Stimulated activated CD4-positive, alpha-beta T cell treated with anti-CD3 and anti-CD28 coated beads, Interleukin-1b, Interleukin-23, amount 100 ng/mL, for 4 hours (primary cell): ENCODE results near the gene KIF1A.

Experiments
- DNase-seq, 2 donors: peaks; one replicate each; pipeline ENCODE4 v3.0.0-alpha.2; 2020; ENCODE audit warnings: low read depth in 2 of 2

Gene KIF1A

DNA sequence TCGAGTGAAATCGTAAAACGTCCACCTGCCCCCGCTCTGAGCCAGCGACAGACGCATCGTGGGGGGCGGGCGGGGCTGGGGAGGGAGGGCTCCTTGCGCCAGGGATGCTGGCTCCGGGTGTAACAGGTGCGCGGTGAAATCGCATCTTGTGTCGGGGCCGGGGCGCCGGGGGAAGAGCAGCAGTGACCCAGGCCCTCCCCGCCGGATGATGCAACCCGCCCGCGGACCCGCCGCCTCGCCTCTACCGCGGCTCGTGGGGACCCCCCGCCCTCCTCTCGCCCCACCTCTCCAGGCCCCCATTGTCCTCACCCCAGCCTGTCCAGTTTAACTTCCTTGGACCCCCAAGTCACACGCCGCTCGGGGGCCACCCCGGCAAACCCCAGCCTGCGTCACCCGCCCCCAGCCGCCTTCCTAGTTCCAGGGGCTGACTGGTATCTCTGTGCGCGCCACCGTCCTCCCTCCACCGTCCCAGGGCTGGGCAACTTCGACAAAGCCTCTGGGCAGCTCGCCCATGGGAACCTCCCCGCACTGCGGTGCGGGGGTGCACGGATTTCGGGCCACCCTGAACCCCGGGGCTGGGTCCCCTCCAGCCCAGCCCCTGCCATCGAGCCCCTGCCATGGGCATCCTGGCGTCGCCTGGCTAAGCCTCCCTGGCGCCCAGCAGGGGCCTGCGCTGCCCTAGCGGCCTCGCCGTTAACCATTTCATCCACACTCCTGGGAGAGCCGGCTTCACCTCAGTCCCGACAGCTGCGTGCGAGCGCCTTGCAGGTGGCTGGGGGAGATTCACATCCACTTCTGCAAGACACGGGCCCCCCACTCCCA is 799 bp upstream of the KIF1A start:
- no peak for DNase-seq

DNA sequence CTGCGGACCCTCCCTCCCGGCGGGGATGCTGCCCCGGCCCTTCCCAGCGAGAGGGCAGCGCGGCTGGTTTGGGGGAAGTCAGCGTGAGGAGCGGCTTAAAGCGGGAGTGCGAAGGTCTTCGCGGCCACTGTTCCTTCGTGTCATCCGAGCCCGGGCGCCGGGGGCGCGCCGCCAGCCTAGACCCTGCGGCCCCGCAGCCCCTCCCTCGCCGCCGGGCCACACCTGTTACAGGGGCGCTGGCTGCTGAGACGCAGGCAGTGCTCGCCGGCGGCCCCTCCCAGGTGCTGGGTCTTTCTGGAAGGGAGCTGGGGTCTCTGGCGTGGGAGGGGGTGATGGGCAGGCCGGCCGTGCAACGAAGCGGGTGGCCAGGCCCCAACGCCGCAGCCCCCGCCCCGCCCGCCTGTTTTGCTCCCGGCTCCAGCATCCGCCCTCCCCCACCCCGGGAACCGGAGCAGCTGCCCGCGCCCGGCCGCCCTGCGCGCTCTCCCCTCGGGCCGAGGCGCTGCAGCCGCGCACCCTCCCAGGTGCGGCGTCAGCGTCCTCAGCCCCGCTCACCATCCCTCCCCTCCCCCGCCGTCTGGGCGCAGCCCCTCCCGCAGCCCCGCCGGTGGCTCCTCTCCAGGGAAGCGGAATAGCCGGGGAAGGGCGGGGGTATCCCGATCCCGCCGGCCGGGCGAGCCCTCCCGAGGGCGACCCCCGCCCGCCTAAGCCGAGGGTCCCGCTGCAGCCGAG is 727 bp downstream of the KIF1A start:
- DNase-seq = no peak

- DNase-seq = no peak
These were observed 1.5 kb downstream of the KIF1A start for GRCh38 chr2:240818293-240819125.

DNA sequence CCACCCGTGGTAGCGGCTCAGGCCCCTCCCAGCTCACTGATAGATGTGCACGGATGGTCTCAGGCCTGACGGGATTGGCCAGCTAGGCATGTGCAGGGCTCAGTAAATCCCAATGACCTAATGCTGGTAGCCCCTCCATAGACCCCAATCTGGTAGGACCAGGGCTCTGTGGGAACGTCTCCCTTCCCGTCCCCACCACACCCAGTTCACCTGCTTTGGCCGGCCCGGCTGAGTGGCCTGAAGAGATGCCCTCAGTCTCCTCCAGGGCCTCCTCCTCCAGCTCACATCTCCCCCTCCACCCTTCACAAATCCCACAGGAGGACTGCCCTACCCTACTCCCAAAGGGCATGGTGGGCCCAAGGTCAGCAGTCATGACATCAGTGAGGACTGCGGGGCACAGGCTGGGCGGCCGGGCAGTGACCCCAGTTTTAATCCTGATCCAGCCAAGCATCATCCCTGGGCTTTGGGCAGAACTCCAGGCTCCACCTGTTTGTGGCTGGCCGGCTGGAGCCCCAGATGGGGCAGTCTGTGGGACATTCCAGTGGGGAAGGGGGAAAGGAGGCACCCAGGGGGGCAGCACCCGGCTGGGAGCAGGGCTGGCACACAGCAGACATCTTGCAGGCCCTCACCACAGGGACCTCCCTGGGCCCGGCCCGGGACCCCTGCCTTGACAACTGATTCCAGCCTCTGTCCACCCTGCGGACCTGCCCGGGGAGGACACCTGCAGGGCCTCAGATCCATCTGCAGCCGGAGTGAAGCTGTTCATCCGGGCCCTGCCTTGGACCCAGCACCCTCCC is 2.3 kb downstream of the KIF1A start:
- DNase-seq = no peak

DNA sequence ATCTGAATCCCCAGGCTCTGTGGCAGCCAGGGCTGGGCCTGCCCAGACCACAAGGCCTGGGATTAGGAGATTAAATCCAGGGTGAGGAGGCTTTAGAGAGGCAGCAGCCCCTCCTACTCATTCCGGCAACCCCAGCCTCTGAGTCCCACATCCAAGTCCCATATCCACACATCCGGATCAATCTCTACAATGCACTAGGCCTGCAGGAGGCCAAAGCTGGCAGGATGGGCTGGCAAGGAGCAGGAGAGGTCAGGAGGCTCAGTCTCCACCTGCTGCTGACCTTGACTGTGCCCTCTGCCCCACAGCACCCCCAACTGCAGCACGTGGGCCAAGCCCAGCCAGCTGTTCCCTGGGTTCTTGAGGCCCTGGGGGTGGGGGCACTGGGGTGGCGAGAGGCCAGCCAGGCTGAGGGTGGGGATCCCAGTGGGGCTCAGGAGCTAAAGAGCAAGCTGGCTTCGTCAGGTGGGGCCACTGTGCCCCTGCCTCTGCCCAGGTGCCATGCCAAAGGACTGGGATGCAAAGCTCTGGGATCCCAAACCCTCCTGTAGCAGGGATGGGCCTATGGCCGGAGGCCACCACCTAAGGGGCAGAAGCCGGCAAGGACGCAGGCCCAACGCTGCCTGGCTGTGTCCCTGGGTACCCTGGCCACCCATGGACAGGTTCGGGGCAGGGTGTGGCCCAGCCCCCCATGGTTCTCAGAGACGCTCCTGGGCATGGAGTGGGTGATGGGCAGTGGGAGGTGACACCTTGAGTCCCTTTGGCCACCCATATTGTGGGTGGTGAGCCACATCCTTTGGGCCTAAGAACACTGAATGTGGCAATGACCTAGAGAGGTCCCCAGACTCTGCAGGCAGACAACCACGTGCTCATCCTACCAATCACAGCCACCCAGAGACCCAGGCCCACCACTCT is 3.2 kb downstream of the KIF1A start:
- no peak for DNase-seq

GRCh38 chr2:240815761-240816583 is 4.0 kb downstream of the KIF1A start:
- DNase-seq = no peak

DNA sequence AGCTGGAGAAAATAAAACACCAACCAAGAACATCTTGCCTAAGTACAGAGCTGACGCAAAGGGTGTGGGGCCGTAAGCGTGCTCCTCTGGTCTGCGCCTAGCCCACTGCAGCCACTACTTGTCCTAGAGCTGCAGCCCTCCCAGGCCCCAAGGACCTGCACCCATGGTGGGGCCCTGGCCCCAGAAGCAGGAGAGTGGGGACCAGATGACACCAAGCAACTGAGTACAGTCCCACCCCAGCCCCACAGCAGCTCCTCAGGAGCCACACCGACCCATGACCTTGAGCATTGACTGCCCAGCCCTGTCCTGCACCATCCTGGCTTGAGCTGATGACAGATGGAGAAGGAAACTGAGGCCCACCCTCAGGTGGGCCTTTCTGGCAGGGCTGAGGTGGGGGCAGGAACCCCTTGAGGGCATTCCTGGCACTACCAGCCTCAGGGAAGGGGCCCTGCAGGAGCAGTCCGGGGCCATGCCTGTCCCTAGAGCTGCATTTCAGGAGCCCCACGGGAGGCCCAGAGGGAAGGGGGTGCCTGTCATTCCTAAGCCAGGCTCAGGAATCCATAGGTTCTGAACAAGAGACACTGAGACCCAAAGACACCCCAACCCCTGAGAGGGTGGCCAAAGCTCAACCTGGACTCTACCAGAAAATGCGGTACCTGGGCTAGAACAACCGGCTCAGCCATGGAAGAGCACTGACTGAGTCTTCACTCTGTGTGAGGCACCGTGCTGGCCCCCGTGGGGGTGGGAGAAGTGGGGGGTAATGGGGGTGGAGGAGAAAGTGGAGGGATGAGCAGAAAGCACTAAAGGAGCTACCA is 4.9 kb downstream of the KIF1A start:
- no peak for DNase-seq

GRCh38 chr2:240814280-240814679 is 5.7 kb downstream of the KIF1A start:
- no peak for DNase-seq

DNA sequence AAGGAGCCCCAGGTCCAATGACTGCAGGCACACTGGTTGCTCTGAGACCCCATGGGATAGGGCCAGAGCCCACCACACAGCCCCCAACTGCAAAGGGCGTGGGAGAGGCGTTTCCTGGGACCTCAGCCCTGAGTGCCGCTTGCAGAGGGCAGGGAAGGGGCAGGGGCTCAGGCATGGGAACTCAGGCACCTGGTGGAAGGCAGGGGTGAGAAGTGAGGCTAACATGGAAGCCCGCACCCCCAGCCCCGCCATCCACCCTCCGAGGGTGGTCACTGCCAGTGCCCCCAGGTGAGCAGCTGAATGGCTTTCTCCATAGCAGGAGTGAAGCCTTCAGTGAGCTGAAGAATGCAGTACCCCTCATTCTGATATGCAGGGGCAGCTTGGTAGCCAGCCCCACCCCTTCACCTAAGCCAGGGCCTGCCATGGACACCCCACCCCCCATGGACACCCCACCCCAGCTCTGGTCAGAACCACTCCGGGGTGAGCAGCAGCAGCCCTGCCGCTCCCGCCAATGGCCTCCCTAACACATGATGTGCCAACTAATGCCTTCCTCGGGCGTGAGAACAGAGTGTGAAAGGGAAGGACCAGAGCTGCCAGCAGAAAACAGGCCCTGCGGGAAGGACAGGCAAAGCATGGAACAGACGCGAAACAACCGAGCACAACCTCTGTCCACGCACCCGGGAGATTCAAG is 6.6 kb downstream of the KIF1A start:
- DNase-seq = no peak

- no peak for DNase-seq
These were observed 7.3 kb downstream of the KIF1A start for GRCh38 chr2:240812721-240813120.

DNA sequence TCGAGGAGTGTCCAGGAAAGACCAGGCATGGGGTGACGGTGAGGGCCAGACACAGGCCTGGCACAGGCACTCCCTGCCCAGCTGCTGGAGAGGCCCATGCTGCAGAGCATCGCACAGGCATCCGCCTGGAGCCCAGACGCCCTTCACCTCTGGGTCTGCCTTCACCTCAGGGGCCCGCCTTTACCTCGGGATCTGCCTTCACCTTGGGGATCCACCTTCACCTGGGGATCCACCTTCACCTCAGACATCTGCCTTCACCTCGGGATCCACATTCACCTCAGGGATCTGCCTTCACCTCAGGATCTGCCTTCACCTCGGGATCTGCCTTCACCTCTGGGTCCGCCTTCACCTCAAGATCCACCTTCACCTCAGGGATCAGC is 7.7 kb downstream of the KIF1A start:
- DNase-seq = no peak

GRCh38 chr2:240811346-240812300 is 8.4 kb downstream of the KIF1A start:
- DNase-seq = no peak

GRCh38 chr2:240810621-240811020 is 9.4 kb downstream of the KIF1A start:
- DNase-seq = no peak

- no peak for DNase-seq
These were observed 9.8 kb downstream of the KIF1A start for GRCh38 chr2:240810199-240810598.

DNA sequence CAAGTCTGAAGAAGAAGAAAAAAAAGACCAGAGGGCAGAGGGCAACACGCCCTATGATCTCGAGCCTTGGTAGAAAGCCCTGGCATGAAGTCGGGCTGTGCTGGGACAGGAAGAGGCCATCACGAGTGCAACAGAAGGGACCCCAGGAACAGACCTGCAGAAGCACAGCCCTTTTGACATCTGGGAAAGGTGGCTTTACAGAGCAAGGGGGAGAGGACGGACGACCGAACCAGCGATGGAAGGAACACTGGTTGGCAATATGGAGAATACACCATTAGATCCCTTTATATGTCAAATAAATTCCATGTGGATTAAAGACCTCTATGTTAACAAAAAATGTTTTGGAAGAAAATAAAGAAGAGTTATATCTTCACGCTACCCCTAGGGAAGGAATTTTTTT is 10.7 kb downstream of the KIF1A start:
- no peak for DNase-seq

- no peak for DNase-seq
These were observed 13.6 kb downstream of the KIF1A start for GRCh38 chr2:240806459-240806858.

- DNase-seq = no peak
These were observed 14.0 kb downstream of the KIF1A start for GRCh38 chr2:240806006-240806405.
